GM10266 (cell line): Measurements from ENCODE around the gene WFDC5.
A peak's percentile ranks its signal among the peaks of the same experiment; 100 is the strongest.

ENCODE experiments used
- DNase-seq: peaks from one replicate; pipeline ENCODE4 v3.0.0; 2012; ENCODE audit errors: extremely low spot score
- TF ChIP-seq, protein P1 (sequence below): IDR thresholded peaks from 2 replicates; pipeline ENCODE4 v1.5.1; 2012; ENCODE audit warnings: mild to moderate bottlenecking, low read depth; ENCODE audit not compliant: control insufficient read depth, insufficient read depth; ENCODE audit errors: missing control alignments

Gene WFDC5

DNA sequence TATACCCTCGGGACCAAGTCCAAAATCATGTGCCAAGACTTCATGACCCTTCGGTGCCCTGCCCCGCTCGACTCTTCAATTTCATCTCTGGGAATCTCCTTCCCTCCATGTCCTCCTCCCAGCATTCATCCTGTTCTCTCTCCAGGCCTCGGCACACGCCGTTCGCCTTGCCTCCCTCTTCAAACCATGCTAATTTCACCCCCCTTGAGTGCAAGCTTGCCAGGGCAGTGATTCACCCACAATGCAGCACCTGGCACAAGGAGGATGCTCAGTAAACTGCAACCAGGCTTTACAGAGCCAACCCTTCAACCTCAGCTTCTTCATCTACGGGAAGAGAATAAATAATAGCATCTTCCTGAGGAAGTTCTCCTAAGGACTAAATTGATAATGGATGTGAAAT, 18.2 kb downstream of the WFDC5 start:
- TF ChIP-seq, protein P1, sequence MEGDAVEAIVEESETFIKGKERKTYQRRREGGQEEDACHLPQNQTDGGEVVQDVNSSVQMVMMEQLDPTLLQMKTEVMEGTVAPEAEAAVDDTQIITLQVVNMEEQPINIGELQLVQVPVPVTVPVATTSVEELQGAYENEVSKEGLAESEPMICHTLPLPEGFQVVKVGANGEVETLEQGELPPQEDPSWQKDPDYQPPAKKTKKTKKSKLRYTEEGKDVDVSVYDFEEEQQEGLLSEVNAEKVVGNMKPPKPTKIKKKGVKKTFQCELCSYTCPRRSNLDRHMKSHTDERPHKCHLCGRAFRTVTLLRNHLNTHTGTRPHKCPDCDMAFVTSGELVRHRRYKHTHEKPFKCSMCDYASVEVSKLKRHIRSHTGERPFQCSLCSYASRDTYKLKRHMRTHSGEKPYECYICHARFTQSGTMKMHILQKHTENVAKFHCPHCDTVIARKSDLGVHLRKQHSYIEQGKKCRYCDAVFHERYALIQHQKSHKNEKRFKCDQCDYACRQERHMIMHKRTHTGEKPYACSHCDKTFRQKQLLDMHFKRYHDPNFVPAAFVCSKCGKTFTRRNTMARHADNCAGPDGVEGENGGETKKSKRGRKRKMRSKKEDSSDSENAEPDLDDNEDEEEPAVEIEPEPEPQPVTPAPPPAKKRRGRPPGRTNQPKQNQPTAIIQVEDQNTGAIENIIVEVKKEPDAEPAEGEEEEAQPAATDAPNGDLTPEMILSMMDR: no peak
- DNase-seq: no peak

DNA sequence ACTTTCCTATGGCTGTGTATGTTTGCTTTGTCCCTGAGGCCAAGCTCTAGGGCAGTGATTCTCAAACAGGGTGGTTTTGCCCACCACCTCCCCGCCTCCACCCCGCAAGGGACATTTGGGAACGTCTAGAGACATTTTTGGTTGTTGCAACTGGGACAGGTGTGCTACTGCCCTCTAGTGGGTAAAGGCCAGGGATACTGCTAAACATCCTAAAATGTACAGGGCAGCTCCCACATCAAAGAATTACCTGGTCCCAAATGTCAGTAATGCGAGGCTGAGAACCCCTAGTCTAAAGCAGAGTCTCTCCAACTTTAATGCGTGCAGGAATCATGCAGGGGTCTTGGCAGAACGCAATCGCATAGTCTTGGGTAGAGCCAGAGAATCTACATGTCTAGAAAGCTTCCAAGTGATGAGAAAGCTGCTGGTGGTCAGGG, 19.2 kb downstream of the WFDC5 start:
- DNase-seq: peak; percentile 72
- TF ChIP-seq, protein P1: peak; percentile 84

DNA sequence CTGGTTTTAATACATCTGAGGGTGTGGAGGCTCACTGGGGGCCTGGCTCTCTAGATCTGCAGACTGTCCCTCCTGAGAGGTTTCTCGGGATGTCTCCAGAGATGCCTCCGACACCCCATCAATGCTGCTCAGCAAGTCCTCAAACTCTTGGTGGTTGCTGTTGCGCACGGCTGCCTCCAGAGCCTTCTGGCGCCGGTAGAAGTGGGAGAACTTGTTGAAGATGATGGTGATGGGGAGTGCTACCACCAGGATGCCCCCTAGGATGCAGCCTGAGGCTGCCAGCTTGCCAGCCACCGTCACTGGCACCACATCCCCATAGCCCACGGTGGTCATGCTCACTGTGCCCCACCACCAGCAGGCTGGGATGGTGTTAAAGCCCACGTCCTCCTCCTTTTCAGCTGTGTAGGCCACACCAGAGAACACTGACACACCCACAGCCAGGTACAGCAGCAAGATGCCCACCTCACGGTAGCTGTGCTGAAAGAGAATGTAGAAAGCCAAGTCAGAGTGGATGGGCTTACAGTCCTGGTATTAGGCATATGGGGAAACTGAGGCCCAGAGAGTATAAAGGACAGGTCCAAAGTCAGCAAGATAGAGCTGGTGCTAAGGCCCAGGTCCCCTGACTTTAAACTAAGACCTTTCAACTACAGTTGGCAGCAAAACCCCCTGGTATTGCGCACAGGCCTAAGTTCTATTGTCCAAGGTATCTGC, 20.0 kb downstream of the WFDC5 start:
- no peak for DNase-seq
- TF ChIP-seq, protein P1: no peak

DNA sequence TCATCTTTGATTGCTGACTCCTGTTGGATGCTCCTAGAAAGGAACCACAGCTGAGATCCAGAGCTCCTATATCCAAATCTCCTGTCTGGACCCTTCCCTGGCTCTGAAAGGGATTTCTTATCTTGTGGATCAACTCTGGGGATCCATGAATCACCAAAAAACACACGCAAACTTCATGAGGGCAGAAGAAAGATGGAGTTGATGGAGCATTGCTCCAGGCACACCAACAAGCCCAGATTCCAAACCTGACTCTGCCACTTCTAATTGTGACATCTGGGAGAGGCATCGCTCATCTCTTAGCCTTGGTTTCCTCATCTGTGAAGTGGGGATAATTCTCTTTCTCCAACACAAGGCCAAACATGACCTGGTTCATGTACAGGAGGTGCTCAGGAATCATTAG, 20.8 kb downstream of the WFDC5 start:
- DNase-seq: no peak
- TF ChIP-seq, protein P1: no peak

DNA sequence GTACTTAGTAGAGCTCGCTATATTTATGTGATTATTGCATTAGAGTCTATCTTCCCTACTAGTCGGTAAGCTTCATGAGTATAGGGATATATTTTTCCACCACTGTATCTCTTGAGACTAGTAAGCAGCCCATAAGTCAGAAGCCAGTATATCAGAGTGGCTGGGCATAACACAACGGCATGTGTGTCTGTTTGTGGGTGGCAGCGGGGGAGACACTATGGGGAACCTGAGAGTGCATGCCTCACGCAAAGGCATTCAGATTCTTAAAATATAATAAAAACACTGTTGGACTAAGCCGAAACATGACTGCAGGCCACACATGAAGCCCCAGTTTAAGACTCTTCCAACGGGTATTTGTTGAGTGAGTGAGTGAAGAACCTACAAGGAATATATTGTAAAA, 22.1 kb downstream of the WFDC5 start:
- no peak for DNase-seq
- TF ChIP-seq, protein P1: no peak

DNA sequence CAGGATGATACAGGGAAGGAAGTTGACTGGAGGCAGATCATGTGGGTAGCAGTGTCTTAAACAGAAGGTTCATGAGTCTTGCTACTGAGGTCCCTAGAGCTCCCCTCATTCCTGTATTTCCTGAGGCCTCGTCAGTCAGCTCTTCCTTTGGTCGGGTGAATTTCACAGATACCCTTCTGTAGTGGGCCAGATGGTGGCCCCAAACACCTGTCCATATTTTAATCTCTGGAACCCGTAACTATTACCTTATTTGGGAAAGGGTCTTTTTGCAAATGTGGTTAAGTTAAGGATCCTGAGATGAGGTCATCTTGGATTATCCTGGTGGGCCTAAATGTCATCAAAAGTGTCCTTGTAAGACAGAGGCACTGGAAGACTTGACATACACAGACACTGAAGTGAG, 23.6 kb downstream of the WFDC5 start:
- DNase-seq: no peak
- TF ChIP-seq, protein P1: no peak

DNA sequence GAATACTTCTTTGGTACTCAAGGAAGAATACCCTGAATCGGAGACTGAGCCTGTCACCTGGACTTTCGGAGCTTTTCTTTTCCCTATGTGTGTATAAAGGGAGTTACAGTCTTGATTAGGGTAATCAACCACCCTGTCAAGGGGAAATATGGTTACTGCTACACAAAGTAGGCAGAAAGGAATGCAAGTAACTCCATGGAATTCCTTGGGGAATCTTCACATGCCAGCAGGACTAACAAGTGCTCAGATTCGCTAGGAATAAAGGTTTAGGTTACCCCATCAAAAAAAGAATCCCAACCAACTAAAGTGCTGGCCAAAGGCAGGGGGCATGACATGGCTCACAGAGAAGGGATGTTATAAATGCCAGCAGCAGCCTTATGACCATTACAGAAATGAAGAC, 24.5 kb downstream of the WFDC5 start:
- DNase-seq: no peak

More for the DNA sequence above, 24.5 kb downstream of the WFDC5 start:
- TF ChIP-seq, protein P1: no peak
